NCI-H510A (cell line): ENCODE measurements around the gene EDA.

Source experiments
- DNase-seq: peaks from one replicate; lab custom pipeline; 2025; lab: John Stamatoyannopoulos, UW

EDA gene

DNA sequence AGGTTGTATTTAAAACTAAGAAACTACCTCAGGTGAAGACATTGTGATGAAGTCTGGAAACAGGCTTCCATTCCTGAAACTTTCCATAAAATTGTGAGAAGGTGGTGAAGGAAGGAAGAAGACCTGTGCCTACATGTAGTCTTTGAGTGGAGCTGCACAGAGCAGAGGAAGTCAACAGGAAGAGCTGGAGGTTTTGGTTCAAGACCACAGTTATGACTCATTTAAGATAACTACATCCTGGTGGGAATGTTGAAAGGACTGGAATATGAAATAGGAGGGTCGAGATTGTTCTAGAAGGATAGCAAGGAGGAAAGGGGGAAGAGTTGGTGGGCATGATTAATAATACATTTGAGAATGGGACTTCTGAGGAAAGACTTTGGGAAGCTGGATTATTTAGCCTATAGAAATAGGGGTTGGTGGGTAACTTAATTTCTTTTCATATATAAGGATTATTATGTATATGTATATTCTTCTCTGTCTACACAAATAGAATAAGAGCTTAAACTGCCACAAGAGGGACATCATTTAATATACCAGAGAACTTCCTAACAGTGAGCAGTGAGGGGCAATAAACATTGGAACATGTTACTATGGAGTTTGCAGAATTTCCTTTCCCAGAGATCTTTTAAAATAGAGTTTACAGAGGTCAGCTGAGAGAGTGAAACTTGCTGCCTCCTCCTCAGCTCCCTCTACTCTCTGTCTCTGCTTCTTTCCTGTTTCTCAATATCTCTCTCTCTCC is 410.4 kb downstream of the EDA start:
- no peak for DNase-seq

DNA sequence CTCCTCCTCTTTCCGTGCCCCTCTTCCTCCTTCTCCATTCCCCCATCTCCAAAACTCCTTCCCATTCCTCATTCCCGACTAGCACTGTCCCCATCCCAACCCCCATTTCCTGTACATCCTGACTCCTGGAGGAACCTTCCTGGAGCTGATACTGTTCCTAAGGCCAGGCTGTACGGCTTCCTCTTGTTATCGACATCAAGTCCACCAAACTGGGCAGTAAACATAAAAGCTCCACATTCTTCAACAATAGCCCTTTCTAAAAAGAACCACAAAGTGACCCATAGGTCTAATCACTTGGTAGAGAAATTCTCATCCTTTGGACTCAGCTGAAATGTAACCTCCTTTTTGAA is 410.9 kb downstream of the EDA start:
- DNase-seq = no peak

DNA sequence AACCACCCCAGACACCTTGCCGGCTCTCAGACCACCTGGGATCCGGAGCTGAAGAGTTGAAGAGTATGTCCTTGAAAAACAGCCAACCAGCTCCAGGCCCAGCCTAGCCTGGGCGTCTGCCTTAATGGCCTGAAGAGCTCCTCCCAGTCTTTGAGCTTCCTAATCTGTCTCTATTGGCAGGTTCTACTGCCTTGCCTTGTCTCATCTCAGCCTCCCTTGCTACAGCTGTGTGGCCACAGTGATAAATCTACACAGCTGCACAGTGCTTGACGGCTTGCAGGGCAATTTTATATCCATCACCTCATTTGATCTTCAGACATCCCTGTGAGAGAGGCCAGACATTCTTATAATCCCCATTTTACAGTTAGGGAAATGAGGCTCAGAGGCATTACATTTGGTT is 413.9 kb downstream of the EDA start:
- no peak for DNase-seq

DNA sequence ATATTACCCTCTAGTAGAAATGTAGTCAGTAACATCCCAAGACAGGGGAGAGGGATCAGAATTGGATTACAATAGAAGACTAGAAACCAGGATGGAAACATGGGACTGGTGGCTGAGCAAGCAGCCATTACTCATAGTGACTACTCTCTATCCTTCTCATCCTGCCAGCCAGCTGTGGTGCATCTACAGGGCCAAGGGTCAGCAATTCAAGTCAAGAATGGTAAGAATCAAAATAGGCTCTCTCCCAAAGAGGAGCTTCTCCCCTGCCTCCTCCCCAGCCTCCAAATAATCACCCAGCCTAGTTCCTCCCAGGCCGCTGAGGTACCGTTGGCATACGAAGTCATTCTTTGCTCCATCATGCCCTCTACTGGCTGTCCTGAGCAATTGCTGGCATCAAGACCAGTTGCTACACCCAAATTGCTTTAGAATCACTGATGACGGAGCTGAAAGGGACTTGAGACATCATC is 414.4 kb downstream of the EDA start:
- no peak for DNase-seq

DNA sequence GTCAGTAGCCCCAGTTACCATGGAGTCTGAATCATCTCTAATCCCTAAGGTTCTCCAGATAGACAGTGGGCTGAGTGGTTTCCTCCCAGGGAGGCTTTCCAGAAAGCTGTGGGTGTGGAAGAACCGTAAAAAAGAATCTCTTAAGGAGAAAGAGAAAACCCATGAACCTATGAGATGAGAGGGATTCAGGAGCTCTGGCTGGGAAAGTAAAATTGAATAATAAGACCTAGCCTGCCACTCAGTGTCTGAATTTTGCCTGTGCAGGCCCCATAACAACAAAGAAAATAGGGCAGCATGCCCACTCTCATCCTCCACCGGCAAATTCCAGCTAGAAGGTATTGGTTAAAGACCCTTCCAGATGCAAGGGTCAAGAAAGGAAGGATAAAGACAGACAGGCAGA is 416.9 kb downstream of the EDA start:
- no peak for DNase-seq

DNA sequence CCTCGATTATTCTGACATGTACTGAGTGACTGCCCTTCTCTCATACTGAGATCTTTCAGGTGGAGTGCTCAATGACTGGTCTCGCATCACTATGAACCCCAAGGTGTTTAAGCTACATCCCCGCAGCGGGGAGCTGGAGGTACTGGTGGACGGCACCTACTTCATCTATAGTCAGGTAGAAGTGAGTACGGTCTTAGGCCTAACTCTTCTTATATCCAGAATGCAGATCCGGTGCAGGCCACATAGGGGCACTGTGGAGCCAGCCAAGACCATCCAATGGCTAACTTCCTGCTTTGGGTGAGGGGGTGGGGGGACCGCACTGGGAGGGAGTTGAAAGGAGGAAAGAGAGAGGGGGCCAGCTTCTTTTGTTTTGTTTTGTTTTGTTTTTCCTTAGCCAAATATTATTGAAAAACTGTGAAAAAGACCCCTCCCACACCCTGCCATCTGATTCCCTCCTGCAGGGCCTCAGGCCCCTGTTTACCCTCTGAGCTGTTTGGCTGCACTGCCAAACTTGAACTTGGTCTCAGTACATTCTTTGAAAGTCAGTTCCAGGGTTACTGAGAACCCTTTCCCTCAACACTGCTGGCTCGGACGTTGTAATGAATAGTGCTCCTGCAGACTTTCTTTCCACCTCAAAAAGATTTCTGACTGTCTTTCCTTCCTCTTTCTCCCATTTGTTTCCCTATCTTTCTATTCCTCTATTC is 417.6 kb downstream of the EDA start:
- no peak for DNase-seq

DNA sequence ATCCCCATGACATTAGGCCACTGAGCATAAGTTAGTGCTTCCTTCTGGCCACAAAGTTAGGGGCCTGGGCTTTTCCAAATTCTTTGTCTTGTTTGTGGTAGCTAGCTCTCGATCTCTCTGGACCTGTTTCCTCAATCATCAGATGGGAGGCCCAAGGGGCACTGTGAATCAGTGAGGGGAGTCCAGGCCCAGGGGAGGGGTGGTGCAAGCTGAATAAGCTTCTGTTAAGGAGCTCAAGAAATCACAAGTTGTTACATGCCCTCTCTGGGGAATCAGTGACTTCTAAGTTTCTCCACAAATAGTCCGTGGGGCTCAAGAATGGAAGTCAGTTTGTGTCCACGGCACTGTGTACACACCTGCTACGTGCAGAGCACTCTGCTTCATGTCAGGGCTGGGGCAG is 418.7 kb downstream of the EDA start:
- DNase-seq = no peak

DNA sequence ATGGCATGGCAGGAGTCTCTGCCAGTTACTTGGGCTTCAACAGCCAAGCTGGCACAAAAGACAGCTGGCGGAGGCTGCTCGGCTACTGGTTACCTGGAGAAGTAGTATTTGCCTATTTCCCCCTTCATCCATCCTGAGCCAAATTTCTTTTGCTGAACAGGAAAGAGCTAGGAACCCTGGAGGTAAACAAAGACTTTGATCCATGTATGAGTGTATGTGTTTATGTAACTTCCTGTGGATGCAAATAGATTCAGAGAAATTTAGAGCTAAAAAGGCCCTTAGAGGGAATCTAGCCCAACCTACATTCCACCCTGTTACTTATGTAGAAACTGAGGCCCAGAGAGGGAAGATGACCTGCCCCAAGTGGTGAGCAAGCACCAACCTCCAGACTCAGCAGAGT is 422.6 kb downstream of the EDA start:
- DNase-seq = no peak

DNA sequence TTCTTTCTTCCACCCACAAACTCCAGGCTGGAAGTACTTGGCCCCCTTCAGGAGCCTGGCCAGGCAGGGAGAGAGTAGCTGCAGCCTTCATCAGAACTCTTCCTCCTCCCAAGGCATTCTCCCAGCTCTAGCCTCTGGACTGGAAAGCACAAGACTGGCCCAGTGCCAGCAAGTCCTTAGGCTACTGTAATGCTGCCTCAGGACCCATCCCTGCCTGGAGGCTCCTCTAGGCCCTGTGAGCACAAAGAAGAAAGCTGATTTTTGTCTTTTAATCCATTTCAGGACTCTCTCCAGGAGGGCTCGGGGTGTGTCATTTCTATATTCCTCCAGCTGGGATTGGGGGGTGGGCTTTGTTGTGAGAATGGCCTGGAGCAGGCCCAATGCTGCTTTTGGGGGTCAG is 423.0 kb downstream of the EDA start:
- no peak for DNase-seq

DNA sequence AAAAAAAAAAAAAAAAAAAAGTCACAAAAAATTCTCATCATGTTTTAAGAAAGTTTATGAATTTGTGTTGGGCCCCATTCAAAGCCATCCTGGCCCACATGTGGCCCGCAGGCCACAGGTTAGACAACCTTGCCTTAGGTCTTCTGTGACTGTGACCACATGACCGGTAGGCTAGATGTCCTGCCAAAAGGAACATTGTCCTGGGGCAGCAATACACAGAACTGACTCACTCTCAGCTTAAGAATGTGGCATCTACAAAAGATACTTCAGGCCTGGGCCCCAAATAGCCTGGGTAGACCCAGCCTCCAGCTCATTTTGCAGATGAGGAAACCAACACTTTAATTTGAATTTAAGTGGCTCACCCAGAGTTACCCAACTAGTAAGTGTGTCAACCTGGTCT is 423.8 kb downstream of the EDA start:
- DNase-seq = no peak

DNA sequence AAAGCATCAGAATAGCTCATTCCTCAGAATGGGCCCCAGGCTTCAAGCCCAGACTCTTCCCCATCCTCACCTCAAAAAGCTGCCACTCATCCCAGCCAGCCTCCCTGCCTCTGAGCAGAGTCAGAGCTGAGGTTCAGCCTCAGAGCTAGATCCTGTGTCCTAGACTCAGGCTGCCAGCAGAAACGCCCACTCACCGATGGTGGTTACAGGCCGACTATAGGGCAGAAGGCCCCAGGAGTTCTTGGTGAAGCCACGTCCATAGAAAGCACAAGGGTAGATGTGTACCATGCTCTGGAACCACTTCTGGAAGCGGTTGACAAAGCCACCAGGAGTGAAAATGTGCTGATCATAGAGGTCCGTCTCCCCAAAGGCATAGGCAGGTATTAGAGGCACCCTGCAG is 426.1 kb downstream of the EDA start:
- DNase-seq = no peak

DNA sequence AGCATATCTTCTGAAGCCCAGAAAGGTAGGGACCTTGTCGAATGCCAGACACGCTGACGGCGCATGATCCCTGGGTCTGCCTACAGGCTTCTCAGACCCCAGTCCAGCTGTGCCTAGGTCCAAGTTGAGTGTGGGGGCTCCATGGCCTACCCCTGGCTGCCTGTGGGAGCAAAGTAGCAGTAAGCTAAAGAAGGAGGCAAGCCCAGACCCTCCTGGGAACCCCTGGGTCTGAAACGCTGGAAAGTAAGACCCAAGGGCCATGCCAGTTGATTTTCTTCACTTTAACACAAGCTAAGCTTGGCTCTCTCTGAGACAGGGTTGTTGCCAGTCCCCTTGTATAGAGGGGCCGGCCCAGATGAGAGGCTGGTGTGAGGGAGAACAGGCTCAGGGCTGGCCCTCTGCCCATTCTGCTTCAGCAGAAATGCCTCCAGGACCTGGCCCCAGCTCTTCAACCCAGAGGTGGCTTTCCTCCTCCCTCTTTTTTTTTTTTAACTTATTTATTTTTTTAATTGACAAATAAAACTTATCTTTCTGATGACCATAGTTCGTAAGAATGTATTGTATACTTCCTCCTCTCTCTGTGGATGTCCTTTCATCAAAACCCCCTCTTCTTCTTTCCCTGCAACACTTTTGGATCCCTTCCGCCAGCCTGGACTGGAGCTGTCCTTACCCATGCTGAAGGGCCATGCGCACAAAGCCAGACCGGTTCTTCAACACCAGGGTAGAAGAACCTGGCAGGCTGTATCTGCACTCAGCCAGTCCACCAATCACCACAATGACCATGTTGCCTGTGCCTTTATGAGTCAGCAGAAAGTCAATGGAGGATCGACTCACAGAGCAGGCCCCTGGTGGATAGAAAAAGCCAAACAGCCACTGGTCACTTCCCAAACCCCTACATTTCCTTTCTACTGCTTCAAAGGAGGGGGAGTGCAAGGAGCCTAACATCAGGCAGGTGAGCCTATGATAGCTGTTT is 426.8 kb downstream of the EDA start:
- no peak for DNase-seq

DNA sequence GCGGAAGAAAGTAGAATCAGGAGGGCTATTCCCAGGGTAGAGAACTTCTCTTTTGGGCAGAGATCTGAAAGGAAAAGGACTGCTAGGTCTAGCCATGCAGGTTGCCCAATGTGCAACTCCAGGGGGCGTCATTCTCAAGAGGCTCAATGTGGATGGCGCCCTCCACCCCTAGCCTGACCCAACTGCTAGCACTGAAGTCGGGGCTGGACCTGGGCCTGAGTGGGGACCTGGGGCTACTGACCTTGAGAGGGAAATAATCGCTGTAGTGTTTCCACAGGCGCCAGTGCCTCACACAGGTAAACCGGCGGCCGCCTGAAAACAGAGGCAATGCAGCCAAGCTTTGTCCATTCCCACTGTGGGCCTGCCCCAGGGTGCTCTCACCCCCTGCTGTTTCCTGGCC is 427.8 kb downstream of the EDA start:
- no peak for DNase-seq

DNA sequence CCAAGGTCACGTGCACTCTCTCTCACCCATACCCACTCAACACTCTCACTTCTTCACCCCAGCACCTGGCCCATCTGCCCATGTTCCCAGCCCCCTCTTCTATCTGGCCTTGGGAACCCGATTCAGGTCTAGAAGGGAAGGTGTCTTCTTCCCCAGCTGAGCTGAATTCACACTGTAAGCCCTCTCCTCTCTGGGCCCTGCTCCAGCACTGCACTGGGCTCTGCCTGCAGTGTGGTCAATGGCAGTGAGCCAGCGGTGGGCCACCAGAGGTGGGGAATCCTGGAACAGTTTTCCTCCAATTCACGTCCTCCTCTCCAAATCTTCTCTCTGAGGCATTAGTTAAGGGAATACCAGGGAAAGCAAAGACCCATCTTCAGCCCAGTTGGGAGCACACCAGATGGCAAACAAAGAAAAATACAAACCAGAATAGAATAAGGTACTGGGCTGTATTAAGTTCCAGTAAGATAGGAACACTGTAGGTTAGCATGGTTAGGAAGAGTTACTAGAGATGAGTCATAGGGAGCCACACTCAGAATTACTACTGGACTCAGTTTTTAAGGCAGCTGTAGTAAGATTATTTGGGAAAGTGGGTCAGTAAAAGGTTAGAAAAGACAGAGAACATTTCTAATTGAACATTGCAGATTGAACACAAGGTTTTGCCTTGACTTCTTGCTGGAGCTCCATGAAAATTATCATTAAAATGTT is 428.8 kb downstream of the EDA start:
- DNase-seq = no peak

DNA sequence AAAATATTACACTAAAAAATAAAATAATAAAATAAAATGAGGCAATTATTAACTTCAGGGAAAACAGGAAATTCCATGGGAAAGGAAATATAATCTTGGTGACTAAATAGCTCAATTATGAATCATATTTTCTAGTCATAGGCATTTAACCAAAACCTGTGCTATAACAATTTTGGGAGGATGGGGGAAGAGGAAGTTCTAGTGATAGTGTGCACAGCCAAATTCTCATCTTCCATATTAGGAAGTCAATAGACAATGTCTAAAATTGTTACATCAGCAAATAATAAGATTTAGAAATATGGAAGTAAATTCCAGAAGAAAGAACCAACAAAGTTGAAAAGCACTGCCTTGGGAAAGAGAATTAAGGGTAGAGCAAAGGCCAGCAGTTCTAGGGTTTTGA is 431.1 kb downstream of the EDA start:
- no peak for DNase-seq

DNA sequence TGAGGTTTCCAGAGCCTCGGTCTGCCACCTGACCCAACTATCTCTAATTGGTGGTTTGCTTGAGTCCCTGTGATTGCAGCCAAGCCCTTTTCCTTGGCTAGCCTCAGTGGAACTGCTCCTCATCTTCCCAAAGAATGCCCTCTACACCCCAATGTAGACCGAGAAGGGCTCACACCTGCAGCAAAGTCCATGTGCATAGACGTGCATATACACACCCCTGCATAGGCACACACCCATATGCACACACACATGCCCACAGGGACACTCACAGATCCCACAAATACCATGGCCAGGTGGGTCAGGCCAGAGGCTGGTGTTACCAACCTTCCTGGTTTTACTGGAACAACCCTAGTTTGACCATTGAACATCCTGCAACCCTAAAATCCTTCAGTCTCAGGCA is 433.5 kb downstream of the EDA start:
- DNase-seq = no peak

DNA sequence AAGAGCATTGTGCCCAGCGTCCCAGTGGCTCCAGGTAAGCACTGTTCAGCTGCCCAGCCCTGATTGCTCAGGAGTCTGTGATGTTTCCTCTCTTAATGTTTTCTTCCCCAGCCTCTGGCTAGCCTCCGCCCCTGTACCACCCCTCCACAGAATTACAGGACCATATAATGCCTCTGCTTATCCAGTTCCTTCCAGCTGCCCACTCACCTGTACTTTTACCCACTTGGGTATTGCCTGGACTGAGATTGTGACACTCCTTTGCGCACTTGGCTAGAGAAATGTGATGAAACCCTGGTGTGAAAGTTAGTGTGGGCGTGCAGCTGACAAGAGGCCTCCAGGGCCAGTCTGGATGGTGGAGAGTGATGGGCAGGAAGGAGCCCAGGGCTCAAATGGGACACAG is 434.0 kb downstream of the EDA start, which contains the start of gene AWAT2:
AWAT2 (minus strand) TSS at position 14 of the 400 bp plus-strand sequence; CDS start at position 8, 6 bp downstream.
- no peak for DNase-seq

DNA sequence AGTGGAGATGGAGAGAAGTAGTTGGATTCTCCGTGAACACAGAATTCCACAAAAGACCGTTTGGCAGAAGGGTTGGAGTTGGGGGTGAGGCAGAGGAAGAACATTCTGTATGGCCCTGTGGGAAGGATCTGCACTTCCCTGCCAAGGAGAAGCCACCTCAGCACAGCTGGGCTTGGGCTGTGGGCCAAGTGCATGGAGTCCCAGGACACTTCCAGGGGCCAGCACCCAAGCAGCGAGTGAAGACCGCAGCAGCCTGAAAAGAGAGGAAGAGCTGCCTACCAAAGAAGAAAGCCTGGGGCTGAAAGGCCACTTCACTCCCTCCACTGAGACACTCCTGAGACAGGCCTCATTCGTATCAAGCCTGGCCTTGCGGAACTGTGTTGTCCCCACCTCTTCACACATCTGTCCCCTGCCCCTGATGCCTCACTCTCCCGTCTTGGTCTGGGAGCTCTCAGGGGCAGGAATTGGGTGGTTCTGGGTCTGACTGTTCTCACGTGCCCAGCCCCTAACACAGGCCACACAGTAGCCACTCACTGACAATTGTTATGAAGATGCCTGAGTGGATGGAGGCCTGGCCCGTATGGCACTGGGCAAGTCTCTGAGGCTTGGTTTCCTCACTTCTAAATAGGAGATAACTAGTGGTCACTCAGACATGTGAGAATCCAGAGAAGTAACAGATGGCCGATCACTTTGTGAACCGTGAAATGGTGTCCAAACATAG is 437.1 kb downstream of the EDA start:
- no peak for DNase-seq

DNA sequence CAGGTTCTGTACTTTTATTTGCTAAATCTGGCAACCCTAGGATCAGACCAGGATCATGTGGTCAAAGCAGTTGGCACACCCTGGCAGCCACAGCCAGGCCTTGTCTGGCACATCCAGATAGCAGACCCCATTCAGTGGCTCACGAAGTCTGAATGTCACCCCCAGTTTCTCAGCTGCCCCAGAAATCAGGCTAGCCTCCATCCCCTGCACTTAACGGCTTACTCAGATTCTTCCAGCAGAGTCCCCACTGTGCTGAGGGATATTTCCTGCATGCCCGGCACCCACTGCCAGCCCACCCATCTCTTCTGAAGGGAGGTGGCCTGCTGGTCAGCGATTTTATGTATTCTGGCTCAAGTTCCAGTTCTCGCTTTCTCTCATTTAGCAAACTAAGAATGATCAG is 438.5 kb downstream of the EDA start:
- no peak for DNase-seq

DNA sequence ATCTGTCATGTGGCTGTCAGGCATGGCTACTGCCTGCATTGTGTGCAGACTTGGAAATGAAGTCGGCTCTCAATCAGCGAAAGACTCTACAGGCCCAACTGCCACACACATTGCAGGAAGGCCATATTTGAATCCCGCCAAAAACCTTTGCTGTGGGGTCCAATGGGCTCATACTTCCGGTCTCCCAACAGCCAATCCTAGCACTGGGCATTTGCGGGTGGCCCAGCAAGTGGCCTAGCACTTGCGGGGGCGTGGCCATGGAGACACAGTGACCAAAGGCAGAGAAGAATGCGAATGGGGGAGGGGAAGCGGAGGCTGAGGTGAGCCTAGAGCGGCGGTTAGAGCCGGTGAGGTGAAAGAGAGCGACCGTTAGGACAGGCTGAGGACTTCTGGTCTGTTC is 446.2 kb downstream of the EDA start, which contains the start of gene OTUD6A:
OTUD6A (plus strand) TSS at position 382 of the 400 bp plus-strand sequence. CDS start 68 bp downstream, outside the sequence.
- DNase-seq = no peak

DNA sequence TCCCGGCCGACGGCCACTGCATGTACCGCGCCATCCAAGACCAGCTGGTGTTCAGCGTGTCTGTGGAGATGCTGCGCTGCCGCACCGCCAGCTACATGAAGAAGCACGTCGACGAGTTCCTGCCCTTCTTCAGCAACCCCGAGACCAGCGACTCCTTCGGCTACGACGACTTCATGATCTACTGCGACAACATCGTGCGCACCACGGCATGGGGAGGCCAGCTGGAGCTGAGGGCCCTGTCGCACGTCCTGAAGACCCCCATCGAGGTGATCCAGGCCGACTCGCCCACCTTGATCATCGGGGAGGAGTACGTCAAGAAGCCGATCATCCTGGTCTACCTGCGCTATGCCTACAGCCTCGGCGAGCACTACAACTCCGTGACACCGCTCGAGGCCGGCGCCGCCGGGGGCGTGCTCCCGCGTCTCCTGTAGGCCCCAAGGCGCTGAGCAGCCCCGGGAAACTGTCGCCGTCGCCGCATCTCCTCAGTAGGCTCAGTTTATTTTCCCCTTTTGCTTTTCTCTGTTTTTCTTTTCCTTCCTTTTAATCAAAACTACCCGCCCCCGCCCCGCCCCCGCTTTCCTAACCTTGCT is 447.1 kb downstream of the EDA start:
- DNase-seq = no peak
